SIG-M5 treated with dmso at 0.1 percent for 504 hours (cell line): ENCODE measurements around the gene ABHD5.
"Not testable (repeated sequence)": the region's sequence is repeated elsewhere in the genome, so short reads cannot be mapped to it uniquely, and the experiment has no call there.

Source experiments
- DNase-seq: peaks from one replicate; lab custom pipeline; 2025; ENCODE audit not compliant: unreplicated experiment; lab: John Stamatoyannopoulos, UW

ABHD5 gene

DNA sequence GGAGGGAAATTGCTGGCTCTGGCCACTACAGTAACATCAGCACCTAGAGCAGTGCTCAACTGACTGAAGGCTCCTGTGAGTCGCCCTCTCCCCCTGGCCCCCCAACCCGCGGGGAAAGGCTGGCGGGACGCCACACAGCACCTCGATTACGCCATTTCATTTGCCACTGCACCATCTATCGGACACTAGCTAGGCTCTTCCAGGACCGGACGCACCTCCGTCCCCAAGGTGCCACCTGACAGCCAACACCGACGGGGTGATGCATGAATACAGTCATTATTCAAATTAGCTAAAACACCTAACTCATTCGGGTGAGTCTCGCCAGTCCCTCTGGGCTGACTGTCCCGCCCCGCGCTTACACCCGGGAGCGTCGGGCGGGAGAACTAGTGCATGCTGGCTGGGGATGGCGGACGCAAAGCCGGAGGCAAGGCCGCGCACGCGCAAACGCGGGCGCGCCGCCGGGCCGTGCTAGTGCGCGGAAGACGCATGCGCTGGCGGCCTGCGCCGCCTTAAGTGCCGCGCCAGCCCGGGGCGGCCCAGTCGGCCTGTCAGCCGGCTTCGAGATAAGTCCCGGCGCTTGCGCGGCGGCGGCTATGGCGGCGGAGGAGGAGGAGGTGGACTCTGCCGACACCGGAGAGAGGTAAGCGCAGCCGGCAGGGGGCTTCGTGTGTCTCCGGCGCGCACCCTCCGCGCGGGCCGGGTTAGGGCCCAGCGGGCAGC, at the start of gene ABHD5:
Gene ABHD5 (plus strand): TSS at position 539 of the 720 bp plus-strand sequence. CDS start 55 bp downstream, at position 594.
- peak; percentile 84 for DNase-seq

DNA sequence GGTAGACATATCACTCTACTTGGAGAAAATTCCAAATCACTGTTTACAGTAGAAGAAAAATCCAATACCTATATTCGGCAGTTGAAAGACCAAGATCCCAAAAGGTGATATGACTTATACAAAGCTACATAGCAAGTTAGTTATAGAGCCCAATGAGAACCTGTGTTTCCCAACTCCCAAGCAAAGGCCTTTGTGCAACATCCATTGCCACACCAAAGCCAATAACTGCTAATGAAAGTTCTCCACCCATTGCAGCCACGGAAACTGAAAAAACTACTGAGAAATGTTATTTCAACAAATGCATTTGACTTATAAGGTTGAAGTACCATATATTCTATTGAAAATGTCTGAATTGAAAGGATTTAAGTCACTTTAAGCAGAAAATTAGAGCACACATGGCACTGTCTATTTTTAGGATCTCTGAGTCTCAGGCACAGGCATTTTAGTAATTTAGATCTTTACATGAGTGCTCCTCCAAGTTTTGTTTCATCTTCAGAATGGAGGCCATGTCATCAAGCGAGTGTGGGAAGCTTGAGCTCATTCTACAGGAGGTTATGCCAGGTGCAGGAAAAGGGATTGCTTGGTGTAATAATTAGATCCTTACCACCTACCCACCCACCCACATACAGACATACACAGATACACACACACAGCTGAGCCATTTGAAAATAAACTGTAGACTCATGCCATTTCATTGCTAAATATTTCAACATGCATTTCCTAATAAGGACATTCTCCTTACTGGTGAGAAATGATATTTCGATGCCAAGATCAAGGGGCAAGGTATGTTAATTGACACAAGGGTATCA, 49.2 kb upstream of the ABHD5 start:
- peak; percentile 86 for DNase-seq

DNA sequence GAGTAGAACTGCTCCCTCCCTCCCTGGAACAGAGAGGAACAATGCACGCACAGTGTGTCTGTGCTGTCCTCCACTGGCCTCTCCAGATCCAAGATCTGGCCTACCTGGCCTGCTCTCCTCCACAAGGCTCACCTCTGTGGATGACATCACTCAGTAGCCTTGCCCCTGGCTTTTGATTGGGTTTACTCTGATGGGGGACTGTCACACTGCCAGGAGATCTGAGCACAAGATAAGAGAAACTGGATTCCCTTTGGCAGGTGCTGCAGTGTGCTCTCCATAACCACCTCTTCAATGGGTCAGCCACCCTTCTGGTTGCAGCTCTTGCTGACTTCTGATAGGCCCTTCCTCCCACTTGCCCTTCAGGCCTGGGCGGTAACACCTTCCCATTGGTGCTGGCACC, 46.3 kb upstream of the ABHD5 start:
- DNase-seq: no peak

DNA sequence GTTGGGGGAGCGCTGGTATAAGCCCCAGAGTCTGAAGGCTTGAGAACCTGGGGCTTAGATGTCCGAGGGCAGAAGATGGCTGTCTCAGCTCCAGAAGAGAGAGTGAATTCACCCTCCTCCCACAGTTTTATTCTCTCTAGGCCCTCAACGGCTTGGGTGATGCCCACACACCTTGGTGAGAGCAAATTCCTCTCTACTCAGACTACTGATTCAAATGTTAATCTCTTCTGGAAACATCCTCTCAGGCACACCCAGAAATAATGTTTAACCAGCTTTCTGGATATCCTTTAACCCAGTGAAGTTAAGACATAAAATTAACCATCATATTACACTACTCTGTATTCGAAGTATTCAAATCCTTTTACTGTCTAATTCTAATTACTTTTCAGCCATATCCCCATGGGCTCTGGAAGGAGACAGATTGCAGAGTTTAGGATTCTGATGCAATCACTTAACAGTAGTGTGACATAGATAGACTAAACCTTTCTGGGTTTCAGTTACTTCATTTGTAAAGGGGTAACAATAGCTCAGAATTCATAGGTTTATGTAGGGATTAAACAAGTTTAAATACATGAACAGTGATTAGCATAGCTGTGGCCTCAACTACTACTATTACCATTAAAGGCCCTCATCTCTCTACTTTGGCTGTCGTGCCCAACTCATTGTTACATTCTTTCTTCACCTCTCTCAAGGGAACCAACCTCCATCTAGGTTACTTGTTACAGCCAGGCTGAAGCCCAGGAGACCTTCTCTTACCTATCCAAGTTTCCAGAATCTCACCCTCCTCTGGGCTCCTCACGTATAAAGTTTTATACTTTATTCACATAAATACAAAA, 43.2 kb upstream of the ABHD5 start:
- no peak for DNase-seq

DNA sequence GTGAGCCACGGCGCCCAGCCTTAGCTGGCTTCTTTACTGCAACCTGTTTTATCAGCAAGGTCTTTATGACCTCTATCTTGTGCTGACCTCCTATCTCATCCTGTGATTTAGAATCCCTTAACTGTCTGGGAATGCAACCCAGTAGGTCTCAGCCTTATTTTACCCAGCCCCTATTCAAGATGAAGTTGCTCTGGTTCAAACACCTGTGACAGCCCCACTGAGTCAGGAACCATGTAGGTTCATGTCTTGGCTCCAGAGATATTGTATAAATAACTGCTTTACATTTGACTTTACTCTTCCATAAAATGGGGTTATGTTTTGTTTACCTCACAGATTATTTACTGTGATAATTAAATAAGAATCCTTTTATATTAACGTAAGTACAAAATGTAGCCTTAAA, 41.8 kb upstream of the ABHD5 start:
- no peak for DNase-seq

DNA sequence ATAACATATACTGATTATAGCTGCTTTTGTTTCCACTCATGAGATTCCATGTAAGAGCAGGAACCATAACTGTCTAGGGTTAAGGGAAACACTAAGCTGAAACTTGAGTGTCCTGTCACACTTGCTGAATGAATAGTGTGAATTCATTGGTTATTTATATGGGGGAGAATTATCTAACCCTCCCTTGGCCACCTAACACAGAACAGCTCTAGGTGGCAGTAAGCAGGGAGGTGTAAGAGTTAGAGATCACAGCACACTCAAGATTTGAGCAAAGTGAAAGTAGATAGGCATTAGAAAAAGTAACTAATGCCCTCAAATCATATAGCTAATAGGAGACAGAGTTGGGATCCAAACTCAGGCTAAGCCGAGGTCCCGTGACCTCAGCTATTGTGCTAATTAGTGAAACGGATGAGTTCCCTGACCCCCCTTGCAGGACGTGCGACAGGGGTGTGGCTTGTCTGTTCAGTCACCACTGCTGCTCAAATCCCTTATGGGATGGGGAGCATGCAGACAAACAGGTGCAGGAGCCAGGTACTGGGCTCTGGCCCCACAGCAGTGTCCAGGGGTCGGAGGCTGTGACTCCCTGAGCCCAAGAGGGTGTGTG, 41.3 kb upstream of the ABHD5 start:
- DNase-seq: no peak

DNA sequence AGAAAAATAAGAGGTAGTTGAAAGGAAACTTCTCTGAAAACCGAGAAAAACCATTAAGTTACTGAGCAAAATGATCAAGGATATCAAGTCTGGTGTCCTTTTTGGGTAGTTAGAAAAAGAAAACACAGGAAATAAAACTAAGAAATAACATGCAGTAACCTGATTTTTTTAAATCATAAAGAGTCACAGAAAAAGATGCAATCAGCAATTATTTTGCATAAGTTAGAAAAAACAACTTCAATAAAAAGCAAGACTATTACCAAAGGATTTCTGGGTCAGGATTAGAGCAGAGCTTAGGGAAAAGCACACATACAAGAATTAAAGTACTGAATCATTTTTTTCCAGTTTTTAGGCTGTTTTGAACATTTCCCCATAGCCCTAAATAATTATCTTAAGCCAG, 40.4 kb upstream of the ABHD5 start:
- DNase-seq: no peak

DNA sequence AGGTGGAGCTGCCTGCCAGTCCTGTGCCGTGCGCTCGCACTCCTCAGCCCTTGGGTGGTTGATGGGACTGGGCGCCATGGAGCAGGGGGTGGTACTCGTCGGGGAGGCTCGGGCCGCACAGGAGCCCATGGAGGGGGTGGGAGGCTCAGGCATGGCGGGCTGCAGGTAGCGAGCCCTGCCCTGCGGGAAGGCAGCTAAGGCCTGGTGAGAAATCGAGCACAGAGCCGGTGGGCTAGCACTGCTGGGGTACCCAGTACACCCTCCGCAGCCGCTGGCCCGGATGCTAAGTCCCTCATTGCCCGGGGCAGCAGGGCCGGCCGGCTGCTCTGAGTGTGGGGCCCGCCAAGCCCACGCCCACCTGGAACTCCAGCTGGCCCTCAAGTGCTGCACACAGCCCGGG, 34.3 kb upstream of the ABHD5 start:
- DNase-seq: not testable (repeated sequence)

DNA sequence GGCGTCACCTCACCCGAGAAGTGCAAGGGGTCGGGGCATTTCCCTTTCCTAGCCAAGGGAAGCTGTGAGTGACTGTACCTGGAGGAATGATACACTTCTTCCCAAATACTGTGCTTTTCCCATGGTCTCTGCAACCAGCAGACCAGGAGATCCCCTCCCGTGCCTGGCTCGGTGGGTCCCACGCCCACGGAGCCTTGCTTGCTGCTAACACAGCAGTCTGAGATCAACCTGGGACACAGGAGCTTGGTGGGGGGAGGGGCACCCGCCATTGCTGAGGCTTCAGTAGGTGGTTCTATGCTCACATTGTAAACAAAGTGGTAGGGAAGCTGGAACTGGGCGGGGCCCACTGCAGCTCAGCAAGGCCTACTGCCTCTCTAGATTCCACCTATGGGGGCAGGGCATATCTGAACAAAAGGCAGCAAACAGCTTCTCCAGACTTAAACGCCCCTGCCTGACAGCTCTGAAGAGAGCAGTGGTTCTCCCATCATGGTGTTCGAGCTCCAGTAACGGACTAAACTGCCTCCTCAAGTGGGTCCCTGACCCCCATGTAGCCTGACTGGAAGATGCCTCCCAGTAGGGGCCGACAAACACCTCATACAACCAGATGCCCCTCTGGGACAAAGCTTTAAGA, 31.4 kb upstream of the ABHD5 start:
- no peak for DNase-seq

DNA sequence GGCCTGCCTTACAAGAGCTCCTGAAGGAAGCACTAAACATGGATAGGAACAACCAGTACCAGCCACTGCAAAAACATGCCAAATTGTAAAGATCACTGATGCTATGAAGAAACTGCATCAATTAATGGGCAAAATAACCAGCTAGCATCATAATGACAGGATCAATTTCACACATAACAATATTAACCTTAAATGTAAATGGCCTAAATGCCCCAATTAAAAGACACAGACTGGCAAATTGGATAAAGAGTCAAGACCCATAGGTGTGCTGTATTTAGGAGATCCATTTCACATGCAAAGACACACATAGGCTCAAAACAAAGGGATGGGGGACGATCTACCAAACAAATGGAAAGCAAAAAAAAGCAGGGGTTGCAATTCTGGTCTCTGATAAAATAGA, 29.4 kb upstream of the ABHD5 start:
- not testable (repeated sequence) for DNase-seq

DNA sequence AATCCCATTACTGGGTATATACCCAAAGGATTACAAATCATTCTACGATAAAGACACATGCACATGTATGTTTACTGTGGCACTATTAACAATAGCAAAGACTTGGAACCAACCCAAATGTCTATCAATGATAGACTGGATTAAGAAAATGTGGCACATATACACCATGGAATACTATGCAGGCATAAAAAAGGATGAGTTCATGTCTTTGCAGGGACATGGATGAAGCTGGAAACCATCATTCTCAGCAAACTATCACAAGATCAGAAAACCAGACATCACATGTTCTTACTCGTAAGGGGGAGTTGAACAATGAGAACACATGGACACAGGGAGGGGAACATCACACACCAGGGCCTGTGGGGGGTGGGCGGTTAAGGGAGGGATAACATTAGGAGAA, 25.7 kb upstream of the ABHD5 start:
- not testable (repeated sequence) for DNase-seq

DNA sequence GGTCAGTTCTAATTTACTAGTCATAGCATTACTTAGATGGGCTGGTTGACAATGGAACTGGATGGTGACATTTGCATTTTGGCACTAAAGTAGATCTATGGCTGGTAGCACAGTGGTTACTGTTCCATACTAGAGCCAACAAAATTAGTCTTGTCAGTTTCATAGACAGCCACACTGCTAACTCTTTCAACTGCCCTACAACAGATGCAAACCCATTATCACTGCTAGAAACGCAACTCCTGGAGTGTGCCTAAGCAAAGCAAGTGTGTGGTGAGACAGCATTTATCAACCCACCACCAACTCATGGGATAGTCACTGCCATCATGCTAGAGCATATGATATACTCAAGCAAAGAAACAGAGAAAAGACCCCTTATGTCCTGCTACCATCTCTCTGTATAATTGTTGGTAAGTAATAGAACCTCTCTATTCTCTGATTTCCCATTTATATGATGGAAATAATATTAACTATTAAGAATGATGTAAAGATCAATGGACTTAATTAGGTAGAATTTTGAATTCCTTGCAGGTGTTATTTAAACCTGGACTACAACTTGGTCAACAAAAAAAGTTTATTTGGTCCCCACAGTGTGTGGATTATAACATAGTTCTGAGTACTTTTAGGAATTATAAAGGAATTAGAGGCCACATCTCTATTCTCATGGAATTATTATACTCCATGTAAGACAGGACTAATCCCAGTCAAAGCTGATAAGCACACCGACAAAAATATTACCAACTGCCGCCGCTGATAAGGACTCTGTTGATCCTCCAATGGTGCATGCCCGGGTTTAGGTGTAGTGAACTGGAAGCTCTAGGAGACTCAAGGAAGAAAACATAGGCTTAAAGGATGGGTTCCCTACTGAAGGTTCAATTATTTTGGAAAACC, 19.9 kb upstream of the ABHD5 start:
- DNase-seq: no peak

DNA sequence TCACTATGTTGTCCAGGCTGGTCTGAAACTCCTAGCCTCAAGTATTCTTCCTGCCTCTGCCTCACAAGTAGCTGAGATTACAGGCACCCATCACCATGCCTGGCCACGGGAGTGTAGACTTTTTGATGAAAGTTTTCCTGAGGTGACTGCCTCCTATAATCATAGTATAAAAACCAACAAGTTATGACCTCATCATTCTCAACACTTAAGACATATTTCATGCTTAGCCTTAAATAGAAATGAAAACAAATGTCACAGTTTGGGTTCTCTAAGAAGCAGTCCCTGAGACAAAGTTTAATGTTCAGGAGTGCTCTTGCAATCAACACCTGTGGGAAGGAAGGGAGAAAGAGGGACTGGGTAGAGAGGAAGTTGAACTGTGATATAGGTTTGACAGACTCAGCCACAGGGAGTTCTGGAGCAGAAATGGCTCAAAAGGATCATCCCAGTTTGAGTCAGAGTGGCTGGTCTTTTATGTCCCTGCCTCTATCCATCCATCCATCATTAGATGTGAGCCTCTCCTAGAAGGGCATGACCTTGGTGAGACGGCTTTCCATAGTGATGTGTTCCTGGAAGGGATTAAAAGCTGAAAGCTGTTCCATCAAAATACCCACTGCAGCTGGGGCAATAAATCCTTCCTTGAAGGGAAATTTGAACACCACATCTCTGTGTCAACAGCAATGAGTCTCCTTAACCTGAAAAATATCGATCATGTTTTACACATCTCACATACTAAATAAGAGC, 16.2 kb upstream of the ABHD5 start:
- no peak for DNase-seq

DNA sequence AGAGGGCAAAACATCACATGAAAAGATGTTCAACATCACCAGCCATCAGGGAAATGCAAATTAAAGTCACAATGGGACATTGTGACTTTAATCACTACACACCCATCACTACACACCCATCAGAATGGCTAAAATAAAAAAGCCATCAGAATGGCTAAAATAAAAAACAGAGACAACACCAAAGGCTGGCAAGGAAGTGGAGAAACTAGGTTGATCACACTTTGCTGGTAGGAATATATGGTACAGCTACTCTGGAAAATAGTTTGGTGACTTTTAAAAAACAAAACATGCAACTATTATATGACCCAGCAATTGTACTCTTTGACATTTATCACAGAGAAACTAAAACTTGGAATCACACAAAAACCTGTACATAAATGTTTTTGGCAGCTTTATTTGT, 15.1 kb upstream of the ABHD5 start:
- no peak for DNase-seq

DNA sequence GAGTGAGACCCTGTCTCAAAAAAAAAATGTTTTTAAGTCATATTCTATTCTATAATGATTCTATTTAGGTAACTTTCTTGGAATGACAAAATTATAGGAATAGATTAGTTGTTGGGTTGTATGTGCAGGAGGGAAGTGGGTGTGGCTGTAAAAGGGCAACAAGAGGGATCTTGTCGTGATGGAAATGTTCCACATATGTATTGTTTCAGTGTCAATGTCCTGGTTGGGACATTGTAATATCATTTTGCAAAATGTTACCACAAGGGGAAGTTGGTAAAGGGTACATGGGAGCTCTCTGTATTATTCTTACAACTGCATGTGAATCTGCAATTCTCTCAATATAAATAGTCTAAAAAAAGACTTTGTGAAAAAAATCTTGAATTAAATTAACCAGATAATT, 14.3 kb upstream of the ABHD5 start:
- DNase-seq: peak; percentile 58

DNA sequence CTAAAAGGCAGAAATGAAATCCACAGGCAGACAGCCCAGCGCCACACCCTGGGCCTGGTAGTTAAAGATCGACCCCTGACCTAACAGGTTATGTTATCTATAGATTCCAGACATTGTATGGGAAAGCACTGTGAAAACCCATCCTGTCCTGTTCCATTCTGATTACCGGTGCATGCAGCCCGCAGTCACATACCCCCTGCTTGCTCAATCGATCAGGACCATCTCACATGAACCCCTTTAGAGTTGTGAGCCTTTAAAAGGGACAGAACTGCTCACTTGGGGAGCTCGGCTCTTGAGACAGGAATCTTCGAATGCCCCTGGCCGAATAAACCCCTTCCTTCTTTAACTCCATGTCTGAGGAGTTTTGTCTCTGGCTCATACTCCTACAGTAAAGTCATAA, 12.4 kb upstream of the ABHD5 start:
- DNase-seq: not testable (repeated sequence)

DNA sequence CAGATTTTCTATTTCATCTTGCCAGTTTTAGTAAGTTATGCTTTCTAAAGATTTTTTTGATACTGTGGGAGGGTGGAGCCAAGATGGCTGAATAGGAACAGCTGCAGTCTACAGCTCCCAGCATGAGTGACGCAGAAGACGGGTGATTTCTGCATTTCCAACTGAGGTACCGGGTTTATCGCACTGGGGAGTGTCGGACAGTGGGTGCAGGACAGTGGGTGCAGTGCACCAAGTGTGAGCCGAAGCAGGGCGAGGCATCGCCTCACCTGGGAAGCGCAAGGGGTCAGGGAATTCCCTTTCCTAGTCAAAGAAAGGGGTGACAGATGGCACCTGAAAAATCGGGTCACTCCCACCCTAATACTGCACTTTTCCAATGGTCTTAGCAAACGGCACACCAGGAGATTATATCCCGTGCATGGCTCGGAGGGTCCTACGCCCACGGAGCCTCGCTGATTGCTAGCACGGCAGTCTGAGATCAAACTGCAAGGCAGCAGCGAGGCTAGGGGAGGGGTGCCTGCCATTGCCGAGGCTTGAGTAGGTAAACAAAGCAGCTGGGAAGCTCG, 11.8 kb upstream of the ABHD5 start:
- DNase-seq: not testable (repeated sequence)

DNA sequence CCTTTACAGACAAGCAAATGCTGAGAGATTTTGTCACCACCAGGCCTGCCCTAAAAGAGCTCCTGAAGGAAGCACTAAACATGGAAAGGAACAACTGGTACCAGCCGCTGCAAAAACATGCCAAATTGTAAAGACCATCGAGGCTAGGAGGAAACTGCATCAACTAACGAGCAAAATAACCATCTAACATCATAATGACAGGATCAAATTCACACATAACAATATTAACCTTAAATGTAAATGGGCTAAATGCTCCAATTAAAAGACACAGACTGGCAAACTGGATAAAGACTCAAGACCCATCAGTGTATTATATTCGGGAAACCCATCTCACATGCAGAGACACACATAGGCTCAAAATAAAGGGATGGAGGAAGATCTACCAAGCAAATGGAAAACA, 9.9 kb upstream of the ABHD5 start:
- not testable (repeated sequence) for DNase-seq

DNA sequence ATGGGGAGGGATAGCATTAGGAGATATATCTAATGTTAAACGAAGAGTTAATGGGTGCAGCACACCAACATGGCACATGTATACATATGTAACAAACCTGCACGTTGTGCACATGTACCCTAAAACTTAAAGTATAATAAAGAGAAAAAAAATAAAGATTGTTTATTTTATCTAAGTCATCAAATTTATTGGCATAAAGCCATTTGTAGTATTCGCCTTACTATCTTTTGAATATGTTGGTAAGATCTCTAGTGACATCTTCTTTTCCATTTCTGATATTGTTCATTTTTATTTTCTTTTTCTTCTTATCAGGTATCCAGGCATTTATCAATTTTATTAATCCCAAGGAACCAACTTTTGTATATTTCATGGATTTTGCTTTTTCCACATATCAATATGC, 5.8 kb upstream of the ABHD5 start:
- no peak for DNase-seq
